Subcutaneous abdominal adipose tissue (tissue), 5 donors: Measurements from ENCODE around the gene ERVH48-1.
A peak's percentile ranks its signal among the peaks of the same experiment; 100 is the strongest.
"Not testable (repeated sequence)": the region's sequence is repeated elsewhere in the genome, so short reads cannot be mapped to it uniquely, and the experiment has no call there.

Experiments
- H3K27ac ChIP-seq: one replicate; pipeline ENCODE4 v1.7.0; 2013; ENCODE audit warnings: low read depth, mild to moderate bottlenecking, inconsistent platforms, low read length, moderate library complexity
- H3K27me3 ChIP-seq, 5 donors: one replicate each; pipeline ENCODE4 v1.7.0; 2013; ENCODE audit warnings: low read length in 5 of 5, inconsistent platforms in 1 of 5; ENCODE audit not compliant: control insufficient read depth in 5 of 5, insufficient read depth in 4 of 5
- H3K36me3 ChIP-seq, 5 donors: one replicate each; pipeline ENCODE4 v1.7.0; 2013; ENCODE audit warnings: low read length in 5 of 5; ENCODE audit not compliant: control insufficient read depth in 5 of 5, insufficient read depth in 5 of 5
- H3K4me1 ChIP-seq, 5 donors: one replicate each; pipeline ENCODE4 v1.7.0; 2013; ENCODE audit warnings: low read length in 5 of 5, mild to moderate bottlenecking in 3 of 5, moderate library complexity in 1 of 5; ENCODE audit not compliant: control insufficient read depth in 5 of 5, insufficient read depth in 5 of 5
- H3K4me3 ChIP-seq, 5 donors: one replicate each; pipeline ENCODE4 v1.7.0; 2013; ENCODE audit warnings: low read length in 5 of 5, low read depth in 1 of 5
- H3K9ac ChIP-seq, 5 donors: one replicate each; pipeline ENCODE4 v1.7.0; 2013; ENCODE audit warnings: low read length in 5 of 5, mild to moderate bottlenecking in 4 of 5, moderate library complexity in 3 of 5
- H3K9me3 ChIP-seq, 5 donors: one replicate each; pipeline ENCODE4 v1.7.0; 2013; ENCODE audit warnings: low read length in 5 of 5; ENCODE audit not compliant: control insufficient read depth in 5 of 5
- donor health status: healthy.
- donor health status: healthy.
- donor health status: healthy.
- donor health status: healthy.
- donor health status: healthy.

The ERVH48-1 gene

DNA sequence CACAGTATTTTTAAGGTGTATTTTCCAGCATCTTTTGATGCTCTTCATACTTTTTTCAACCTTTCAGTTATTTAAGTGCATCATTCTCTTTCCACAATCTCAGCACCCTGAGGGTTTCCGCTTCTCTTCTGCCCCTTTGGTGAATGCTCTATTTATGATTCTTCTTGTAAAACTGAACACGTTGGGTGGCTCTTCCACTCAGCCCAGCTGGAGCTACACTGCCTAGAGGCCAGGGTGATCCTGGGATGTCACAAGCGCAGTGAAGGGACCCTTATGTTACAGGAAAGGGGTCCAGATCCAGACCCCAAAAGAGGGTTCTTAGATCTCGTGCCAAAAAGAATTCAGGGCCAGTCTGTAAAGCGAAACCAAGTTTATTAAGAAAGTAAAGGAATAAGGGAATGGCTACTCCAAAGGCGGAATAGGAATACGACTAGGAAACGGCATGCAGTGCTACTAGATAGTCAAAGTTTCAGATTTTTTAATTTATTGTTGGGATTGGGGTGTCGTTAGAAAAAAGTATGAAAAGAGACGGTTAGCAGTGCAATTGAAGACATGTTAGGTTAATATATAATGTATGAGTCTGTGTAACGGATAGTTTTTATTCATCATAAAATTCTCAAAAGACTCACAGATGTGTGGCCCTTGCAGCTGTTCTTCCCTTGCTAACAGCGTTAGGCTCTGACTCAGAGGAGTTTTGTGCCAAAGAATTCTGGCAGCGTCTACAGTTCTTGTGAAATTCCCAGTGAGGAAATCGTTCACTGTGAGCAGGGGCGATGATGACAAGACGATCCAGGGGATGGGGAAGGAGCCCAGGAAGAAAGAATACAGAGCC, 14.4 kb upstream of the ERVH48-1 start:
- H3K4me3 ChIP-seq = peak overlapping the region in 3 of 5 donors; percentile 6 to 47 (median 11)
- no peaks in the 10 kb centered on the region for H3K27me3 ChIP-seq
- H3K9me3 ChIP-seq = no peaks in the 10 kb centered on the region
- peaks cover 0 to 12% (median 6%) of the 10 kb centered on the region in 5 donors for H3K4me1 ChIP-seq
- H3K27ac ChIP-seq = peak overlapping the region; percentile 65
- peak overlapping the region in 1 of 5 donors; percentile 19 for H3K9ac ChIP-seq
- H3K36me3 ChIP-seq = no peaks in the 10 kb centered on the region

DNA sequence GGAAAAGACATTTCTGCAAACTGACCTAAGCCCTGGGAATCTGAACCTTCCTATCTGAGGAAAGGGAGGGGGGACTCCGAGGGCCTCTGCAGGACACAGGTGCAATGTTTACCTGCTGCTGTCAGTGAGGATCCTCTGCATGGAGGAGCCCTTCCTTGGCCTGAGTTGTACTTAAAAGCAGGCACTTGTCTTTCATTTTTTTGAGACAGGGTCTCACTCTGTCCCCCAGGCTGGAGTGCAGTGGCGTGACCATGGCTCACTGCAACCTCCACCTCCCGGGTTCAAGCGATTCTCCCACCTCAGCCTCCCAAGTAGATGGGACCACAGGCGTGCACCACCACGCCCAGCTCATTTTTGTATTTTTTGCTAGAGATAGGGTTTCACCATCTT, 13.2 kb upstream of the ERVH48-1 start:
- not testable (repeated sequence) for H3K9ac ChIP-seq, H3K4me3 ChIP-seq, H3K36me3 ChIP-seq, H3K27me3 ChIP-seq, H3K27ac ChIP-seq, H3K9me3 ChIP-seq
- H3K4me1 ChIP-seq = peaks cover 0 to 12% (median 6%) of the 10 kb centered on the region in 5 donors

DNA sequence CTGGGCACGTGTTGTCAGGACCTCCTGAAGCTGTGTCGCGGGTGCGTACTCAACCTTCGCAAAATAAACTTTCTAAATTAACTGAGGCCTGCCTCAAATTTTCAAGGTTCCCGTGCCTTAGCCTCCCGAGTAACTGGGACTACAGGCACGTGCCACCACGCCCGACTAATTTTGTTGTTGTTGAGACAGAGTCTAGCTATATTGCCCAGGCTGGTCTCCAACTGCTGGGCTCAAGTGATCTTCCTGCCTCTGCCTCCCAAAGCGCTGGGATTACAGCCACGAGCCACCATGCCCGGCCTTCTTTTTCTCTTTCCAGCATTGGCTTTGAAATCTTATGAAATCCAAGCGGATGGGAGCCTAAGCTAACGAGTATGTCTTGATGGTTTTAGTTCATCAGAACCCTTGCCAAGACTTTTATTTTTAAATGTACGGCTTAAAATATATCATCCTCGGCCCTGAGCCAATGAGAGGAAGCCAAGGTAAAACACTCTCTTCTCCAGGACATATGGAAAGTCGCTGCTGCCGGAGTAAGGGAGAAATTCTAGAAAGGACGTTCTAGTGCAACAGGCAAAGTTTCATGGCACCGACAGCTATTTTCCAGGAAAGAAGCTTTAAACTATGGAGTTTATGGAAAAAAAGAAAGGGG, 12.7 kb upstream of the ERVH48-1 start:
- no peak overlapping the region for H3K27ac ChIP-seq

DNA sequence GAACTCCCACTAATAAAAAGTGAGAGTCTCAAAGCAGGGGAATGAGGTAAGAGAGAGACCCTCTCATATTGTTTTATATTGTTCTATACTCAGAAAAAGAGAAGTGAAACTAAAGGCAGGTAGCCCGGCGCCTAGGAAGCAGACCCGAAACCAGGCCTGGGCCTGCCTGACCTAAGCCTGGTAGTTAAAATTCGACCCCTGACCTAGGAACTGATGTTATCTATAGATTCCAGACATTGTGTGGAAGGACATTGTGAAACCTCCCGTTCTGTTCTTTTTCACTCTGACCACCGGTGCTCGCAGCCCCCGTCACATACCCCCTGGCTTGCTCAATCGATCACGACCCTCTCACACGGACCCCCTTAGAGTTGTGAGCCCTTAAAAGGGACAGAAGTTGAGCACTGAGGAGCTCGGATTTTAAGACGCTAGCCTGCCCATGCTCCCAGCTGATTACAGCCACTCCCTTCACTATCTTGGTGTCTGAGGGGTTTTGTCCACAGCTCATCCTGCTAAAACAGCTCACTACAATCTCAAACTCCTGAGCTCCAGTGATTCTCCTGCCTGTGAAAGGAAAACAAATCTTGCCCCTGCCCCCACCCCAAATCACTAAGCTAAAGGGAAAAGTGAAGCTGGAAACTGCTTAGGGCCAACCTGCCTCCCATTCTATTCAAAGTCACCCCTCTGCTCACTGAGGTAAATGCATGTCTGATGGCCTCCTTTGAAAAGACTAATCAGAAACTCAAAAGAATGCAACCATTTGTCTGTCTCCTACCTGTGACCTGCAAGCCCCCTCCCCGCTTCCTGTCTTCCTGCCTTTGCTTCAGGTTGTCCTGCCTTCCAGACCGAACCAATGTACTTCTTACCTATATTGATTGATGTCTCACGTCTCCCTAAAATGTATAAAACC, 11.9 kb upstream of the ERVH48-1 start:
- not testable (repeated sequence) for H3K27me3 ChIP-seq, H3K4me3 ChIP-seq, H3K9ac ChIP-seq, H3K27ac ChIP-seq, H3K9me3 ChIP-seq, H3K36me3 ChIP-seq
- peaks cover 0 to 12% (median 6%) of the 10 kb centered on the region in 5 donors for H3K4me1 ChIP-seq

More for the DNA sequence above, 12.7 kb upstream of the ERVH48-1 start:
- Histone ChIP-seq H3K4me1 (peaks cover 0 to 12% (median 6%) of the 10 kb centered on the region in 5 donors), H3K9ac (no peak overlapping the region), H3K9me3 (no peaks in the 10 kb centered on the region), H3K4me3 (no peak overlapping the region), H3K36me3 (no peaks in the 10 kb centered on the region), H3K27me3 (no peaks in the 10 kb centered on the region)

DNA sequence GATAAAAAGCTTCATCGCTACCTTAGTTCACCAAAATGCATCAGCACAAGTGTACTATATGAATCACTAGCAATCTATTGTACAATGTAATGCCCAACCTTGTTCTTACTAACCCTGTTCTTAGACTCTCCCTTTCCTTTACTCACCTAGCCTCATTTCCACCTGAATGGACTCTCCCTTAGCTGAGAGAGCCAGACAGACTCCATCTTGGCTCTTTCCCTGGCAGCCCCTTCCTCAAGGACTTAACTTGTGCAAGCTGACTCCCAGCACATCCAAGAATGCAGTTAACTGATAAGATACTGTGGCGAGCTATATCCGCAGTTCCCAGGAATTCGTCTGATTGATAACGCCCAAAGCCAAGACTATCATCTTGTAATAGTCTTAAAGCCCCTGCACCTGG, 10.9 kb upstream of the ERVH48-1 start:
- H3K27ac ChIP-seq, H3K9ac ChIP-seq, H3K36me3 ChIP-seq, H3K27me3 ChIP-seq, H3K4me3 ChIP-seq, H3K9me3 ChIP-seq: not testable (repeated sequence)
- H3K4me1 ChIP-seq = peaks cover 0 to 12% (median 6%) of the 10 kb centered on the region in 5 donors

DNA sequence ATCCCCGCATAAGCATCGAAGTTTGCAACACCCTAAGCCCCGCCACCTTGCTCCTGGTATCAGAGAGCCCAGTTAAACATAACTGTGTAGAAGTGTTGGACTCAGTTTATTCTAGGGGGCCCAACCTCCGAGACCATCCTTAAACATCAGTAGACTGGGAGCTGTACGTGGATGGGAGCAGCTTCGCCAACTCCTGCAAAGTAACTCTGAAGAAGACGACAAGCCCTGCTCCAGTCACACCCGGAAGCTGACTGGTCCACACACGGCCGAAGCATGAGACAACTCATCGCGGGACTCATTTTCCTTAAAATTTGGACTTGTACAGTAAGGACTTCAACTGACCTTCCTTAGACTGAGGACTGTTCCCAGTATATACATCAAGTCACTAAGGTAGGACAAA, 8.5 kb upstream of the ERVH48-1 start:
- H3K4me3 ChIP-seq, H3K4me1 ChIP-seq, H3K9me3 ChIP-seq, H3K9ac ChIP-seq, H3K36me3 ChIP-seq, H3K27ac ChIP-seq, H3K27me3 ChIP-seq: not testable (repeated sequence)

DNA sequence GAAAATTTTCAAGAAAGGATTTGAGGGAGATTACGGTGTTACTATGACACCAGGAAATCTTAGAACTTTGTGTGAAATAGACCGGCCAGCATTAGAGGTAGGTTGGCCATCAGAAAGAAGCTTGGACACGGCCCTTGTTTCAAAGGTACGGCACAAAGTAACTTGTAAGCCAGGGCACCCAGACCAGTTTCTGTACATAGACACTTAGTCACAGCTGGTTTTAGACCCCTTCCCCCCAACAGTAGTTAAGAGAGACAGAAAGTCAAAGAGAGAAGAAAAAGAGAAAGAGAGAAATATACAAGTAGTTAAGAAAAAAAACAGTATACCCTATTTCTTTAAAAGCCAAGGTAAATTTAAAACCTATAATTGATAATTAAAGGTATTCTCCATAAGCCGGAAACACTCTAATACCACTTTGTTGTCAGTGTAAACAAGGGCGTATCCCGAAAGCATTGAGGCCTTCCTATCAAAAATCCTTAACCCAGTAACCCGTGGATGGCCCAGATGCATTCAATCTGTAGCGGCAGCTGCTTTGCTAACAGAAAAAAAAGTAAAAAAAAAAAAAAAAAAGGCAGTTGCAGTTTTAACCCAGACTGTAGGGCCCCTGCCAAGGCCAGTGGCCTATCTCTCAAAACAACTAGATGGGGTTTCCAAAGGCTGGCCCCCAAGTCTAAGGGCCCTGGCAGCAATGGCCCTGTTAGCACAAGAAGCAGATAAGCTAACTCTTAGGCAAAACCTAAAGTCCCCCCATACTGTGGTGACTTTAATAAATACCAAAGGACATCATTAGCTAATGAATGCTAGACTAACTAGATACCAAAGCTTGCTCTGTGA, 7.9 kb upstream of the ERVH48-1 start:
- H3K36me3 ChIP-seq, H3K4me3 ChIP-seq, H3K27me3 ChIP-seq, H3K9ac ChIP-seq, H3K9me3 ChIP-seq, H3K27ac ChIP-seq, H3K4me1 ChIP-seq: not testable (repeated sequence)

DNA sequence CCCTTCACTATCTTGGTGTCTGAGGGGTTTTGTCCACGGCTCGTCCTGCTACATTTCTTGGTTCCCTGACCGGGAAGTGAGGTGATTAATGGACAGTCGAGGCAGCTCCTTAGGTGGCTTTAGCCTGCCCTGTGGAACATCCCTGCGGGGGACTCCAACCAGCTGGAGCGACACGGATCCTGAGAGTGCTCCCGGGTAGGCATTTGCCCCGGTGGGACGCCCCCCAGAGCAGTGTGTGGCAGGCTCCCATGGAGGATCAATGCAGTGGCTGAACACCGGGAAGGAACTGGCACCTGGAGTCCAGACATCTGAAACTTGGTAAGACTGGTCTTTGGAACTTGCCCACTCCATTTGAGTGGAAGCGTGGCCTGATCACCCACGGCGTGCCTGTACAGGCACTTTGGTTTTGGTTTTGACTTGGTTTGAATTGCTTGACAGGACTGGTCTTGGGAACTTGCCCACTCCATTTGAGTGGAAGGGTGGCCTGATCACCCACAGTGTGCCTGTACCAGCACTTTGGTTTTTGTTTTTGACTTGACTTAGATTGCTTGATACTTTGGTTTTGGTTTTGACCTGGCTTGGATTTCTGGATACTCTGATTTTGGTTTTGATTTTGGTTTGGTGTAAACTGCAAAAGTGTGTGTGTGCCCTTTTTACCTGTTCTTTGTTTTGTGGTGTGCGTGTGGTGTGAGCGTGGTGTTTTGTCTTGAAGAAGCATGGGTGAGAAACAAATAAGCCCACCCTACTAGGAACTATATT, 7.1 kb upstream of the ERVH48-1 start:
- not testable (repeated sequence) for H3K9ac ChIP-seq, H3K9me3 ChIP-seq, H3K27ac ChIP-seq, H3K4me1 ChIP-seq, H3K4me3 ChIP-seq, H3K27me3 ChIP-seq, H3K36me3 ChIP-seq

DNA sequence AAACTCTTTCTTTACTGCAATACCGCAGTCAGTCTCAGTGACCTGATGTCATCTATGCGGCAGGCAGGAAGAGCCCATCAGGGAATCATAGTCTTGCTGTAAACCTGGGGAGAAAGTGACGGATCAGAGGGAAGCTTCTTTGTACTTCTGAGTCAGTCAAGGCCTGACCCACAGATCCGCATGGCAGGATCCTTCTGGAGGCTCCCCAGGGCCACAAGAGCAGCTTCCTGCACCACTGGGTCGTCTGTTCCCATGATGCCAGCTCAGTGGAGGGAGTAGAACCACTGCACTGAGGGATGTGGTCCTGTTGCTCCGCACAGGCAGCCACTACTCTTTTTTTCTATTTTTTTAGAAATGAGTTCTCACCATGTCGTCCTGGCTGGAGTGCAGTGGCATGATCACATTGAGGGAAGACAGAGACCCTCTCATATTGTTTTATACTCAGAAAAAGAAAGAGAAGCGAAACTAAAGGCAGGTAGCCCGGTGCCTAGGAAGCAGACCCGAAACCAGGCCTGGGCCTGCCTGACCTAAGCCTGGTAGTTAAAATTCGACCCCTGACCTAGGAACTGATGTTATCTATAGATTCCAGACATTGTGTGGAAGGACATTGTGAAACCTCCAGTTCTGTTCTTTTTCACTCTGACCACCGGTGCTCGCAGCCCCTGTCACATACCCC, 6.3 kb upstream of the ERVH48-1 start:
- no peaks in the 10 kb centered on the region for H3K36me3 ChIP-seq
- H3K27ac ChIP-seq = no peak overlapping the region
- H3K4me3 ChIP-seq = no peak overlapping the region
- no peaks in the 10 kb centered on the region for H3K27me3 ChIP-seq
- H3K9me3 ChIP-seq = no peaks in the 10 kb centered on the region
- no peaks in the 10 kb centered on the region for H3K4me1 ChIP-seq
- no peak overlapping the region for H3K9ac ChIP-seq
